HG02610 (cell line): ENCODE results near the gene GRIK2.

Experiments used
- ATAC-seq: cut with Tn5 transposase; IDR thresholded peaks from one replicate; pipeline ENCODE4 v1.9.1; 2021; ENCODE audit warnings: mild to moderate bottlenecking, moderate library complexity; ENCODE audit not compliant: unreplicated experiment

The GRIK2 gene

DNA sequence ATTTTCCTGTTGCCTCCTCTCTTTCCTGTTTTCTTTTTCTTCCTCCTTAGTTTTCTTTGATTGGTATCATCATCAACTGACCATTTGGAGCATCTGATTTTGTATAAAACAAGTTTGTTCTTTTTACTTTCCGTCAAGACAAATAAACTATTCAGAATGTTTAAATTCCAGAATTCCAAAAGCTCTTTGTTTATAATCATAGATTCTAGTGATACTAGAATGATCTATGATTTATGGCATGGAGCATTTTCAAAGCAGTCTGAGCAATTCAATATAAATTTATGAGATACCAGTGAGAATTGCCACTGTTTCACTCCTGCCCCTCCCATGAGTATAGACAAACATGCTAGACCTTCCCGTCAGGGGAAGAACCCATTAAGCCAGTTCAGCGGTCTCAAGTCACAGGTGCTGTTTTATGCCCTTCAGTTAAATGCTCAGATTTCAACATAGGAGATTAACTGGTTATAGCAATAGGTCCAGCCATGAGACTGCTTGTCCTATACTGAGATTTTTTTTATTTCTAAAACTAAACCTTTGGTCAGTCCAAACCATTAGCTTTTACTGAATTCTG is 60.7 kb downstream of the GRIK2 start:
- no peak for ATAC-seq

DNA sequence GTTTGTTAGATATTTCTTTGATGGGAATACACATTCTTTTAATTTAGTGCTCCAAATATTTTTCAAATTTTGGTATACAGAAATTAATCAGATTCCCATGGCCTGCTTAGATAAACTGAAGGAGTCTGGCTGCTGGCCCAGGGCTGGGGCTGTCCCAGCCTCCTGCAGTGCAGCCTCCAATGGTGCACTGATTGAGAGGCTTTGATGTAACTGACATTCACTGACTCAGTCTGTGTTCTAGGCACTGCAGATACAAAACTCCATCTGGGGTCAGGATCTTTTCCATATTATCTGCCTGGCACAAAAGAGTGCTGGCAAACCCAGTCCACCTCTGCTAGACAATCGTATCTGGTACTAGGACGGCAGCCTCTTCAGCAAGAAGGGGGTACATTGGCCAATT is 64.8 kb downstream of the GRIK2 start:
- ATAC-seq: no peak

DNA sequence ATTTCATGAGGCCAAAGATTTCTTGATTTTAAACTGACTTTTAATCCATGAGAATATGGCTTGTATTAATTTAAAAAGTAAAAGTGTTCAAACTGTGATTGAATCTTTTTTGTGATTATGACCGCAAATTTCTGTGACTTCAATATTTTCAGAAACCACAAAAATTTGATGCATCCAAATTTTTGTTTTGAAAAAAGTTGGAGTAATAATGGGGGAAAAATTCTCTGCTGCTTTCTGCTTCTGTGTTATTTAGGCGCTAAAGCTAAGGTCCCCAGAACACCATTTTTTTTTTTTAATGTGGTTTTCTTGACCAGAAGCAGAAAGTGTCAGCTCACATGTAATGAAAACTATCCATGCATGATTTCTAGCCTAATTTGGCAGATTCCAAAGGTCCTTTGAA is 65.3 kb downstream of the GRIK2 start:
- no peak for ATAC-seq

- ATAC-seq: no peak
These were observed 69.1 kb downstream of the GRIK2 start for GRCh38 chr6:101462576-101462975.

GRCh38 chr6:101465863-101466262 is 72.4 kb downstream of the GRIK2 start:
- ATAC-seq: no peak

DNA sequence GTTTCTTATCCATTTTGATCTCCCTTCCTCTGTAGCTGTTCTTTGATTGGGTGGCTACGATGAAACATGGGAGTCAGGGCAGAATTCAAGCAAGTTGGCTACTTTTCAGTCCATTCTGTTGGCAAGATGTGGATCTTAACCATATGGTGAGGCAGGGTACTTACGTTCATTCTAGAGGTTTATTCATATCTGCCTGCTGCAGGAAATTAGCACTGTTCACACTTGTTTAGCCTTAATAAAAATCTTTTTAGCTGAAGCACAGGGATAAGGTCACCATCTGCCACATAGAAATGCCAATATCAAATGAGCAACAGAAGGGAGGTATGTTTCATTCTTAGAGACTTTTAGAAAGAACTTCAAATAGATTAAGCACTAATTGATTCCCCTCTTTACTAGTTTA is 83.9 kb downstream of the GRIK2 start:
- ATAC-seq: no peak

DNA sequence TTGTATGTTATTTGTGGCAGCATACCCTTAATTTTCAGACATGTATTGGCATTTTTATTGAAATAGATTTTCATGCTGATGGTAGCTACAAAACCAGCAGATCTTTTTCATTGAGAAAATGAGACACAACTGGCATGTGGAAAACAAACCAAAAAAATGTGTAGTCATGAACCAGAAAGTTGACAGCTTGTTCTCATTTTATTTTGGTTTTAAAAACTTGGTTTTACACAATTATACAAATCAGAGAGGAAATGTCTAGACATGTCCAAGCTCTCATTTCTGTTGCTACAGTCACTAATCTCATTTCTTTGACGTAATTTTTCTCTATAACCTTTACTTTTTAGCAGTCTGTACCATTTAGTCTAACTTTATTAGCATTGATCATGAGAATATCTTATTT is 85.4 kb downstream of the GRIK2 start:
- no peak for ATAC-seq

DNA sequence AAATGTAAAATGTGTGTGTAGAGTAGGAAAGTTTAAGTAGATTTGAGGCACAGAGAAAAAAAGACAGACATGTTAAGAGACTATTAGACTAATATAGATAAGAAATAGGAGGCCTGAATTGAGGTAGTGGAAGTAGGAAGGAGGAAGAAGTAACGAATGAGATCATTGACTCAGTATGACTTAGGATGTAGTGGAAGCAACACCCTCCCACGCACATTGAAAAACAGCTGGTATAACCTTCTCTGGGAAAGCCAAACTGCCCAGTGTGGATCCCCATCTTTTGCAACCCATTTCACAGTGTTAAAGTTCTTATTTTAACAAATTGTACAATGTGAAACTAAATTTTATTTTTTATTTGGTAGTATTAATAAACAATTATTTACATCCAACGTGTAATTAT is 89.1 kb downstream of the GRIK2 start:
- no peak for ATAC-seq

GRCh38 chr6:101484781-101485180 is 91.3 kb downstream of the GRIK2 start:
- ATAC-seq: no peak

DNA sequence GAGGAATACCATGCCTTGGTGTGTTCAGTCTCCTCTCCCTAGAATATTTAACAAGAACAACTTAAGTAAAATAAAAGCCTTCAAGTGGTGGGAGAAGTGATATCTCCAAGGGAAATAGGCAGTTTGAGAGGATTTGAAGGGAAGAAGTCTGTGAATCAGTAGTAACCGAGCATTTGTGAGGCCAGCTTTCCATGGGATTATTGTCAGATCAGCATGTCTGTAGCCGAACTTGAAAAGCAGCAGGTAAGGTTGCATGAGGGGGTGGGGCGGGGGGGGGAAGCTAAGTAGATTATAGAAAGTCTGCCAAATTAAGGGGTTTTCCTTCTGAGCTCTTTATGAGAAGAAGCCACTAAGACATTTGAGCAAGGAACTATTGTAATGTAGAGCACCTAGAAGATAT is 92.6 kb downstream of the GRIK2 start:
- ATAC-seq: no peak

GRCh38 chr6:101486726-101487125 is 93.2 kb downstream of the GRIK2 start:
- no peak for ATAC-seq

DNA sequence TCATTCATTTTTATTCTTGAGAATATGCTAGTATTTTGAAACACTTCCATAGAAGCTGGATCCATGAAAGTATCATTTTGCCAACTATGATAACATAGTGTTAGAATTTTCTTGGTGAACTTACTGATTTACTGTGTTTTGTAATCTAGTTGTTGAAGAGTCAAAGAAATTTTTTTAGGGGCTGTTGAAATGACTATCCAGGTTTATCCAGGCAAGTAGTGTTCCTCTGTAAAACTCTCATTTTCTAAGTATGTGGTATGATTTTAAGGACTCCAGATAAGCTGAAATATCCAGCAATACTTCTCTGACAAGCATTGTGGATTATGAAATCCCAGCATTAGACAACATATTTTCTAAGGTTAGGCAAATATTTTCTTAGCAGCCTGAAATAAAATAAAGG is 95.9 kb downstream of the GRIK2 start:
- no peak for ATAC-seq

DNA sequence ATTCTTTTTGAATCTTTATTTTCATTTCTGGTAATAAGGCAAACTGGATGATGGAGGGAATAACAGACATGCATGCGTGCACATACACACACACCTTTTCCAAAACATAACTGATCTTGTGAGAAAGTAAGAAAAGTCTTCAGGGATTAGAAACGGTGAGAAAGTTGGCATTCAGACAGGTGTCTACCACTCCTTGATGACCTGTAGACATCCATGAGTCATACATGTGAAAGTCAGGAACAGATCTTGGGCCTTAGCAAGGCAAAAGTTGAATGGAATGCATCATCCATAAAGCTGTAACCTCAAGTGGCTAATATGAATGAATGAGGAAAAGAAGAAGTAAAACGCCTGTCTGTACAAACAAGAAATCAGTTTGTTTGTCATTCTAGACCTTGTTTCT is 97.3 kb downstream of the GRIK2 start:
- ATAC-seq: no peak

- no peak for ATAC-seq
These were observed 109.3 kb downstream of the GRIK2 start for GRCh38 chr6:101502818-101503217.

DNA sequence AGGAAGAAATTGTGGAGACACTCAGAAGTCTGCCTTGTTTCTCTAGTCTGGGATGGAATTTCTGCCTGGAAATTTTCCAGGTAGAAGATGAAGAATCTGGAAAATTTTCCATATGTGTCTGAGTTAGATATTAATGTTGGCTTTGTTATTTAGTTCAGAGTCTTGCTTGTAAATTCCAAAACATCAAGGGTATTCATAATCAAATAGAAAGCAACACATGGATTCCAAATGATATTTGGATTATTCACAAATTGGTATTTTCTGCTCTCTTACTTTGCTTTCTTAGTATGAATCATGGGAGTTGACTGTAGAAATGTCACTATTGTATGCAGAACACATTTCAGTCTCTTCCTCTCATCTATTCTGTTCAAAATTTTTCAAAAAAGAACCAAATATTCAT is 116.0 kb downstream of the GRIK2 start:
- ATAC-seq: no peak

- ATAC-seq: no peak
These were observed 119.7 kb downstream of the GRIK2 start for GRCh38 chr6:101513181-101513580.

DNA sequence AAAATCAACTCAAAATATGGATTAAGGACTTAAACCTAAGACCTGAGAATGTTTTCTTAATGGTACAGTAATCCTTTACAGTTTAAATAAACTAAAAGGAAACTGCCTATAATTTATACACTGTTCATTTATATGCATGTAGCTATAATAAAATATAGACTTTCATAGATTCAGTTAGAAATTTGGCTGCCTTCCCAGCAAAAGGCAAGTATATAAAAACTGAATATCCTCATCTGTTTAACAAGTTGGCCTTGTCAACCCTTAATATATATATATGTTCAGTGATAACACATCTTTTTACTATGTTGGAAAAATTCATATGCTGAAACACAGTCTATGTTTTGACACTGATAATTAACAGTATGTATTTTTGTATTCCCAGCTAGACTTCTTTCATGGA is 123.1 kb downstream of the GRIK2 start:
- no peak for ATAC-seq

DNA sequence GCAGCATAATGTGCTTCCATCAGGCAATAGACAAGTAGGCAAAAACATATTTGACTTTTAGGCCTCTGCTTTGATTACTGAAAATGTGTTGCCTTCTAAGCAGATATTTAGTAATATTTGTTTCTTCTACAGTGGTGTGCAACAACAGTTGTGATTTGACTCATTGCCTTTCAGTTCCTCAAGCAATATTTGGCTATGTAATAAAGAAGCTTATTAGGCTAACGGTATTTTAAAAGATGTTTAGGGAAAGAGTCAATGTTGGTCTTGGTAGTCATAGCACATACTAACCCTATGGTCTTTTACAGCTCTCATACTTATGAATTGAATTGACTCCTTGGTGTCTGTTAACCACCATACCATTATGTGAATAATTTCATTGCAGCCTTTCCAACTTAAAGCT is 124.1 kb downstream of the GRIK2 start:
- peak; percentile 82 for ATAC-seq

GRCh38 chr6:101522254-101522653 is 128.7 kb downstream of the GRIK2 start:
- ATAC-seq: no peak

- no peak for ATAC-seq
These were observed 134.0 kb downstream of the GRIK2 start for GRCh38 chr6:101527467-101527866.

DNA sequence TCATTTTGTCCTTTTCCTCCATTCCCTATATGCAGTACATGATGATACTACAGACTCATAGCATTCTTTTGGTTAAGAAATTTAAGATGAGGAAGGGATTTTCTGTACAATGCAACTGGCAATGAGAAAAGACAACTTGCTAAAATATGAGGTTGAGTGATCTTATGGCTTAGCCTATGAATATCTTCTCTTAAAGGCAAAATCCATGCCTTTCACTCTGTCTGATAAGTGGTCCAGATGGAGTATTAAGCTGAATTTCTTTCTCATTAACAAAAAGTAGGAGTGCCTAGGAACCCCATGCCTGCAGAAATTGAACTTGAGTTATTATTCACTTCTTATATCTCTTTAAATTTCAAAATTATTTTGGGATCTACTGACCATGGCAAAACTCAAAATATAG is 135.3 kb downstream of the GRIK2 start:
- ATAC-seq: no peak

GRCh38 chr6:101531538-101531937 is 138.0 kb downstream of the GRIK2 start:
- ATAC-seq: no peak

- ATAC-seq: no peak
These were observed 140.9 kb downstream of the GRIK2 start for GRCh38 chr6:101534386-101534785.

DNA sequence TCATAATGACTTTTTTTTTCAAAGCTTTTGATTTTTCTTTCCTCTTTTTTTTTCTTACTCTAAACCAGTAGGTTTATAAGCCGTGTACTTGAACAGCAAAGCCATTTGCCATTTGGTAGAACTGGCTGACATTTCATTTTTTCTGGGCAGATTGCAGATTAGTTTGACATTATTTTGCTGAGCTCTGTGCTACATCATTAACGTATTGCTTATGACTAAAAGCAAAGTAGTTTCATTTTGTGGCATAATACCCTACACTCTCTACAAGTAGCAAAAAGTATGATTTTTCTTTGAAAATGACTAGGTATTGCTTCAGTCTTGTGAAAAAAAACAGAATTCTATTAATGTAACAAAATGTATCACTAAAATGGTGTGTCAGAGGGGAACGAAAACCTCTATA is 141.3 kb downstream of the GRIK2 start:
- no peak for ATAC-seq
